HL-60 (cell line): ENCODE data around the gene RSU1.

Experiments used
- DNase-seq, 2 experiments: peaks; one replicate each; pipeline ENCODE4 v3.0.0-alpha.2; 2010 to 2020; ENCODE audit warnings: low read depth in 1 of 2, low spot score in 1 of 2
- H3K27ac ChIP-seq: fragments of 250-450 bp; sonication (Bioruptor Pico); replicated peaks from 2 replicates; pipeline ENCODE4 v1.5.1; 2020; ENCODE audit warnings: mild to moderate bottlenecking, moderate library complexity
- H3K27me3 ChIP-seq: fragments of 250-450 bp; sonication (Bioruptor Pico); 2 replicates; pipeline ENCODE4 v1.5.1; 2021; ENCODE audit warnings: mild to moderate bottlenecking, moderate library complexity; ENCODE audit not compliant: insufficient read depth, poor library complexity, severe bottlenecking
- H3K4me3 ChIP-seq: replicated peaks from 2 replicates; pipeline ENCODE4 v1.5.1; 2011; ENCODE audit warnings: mild to moderate bottlenecking, control low read depth, low read length; ENCODE audit not compliant: insufficient read depth
- CTCF ChIP-seq: IDR thresholded peaks from one replicate; pipeline ENCODE4 v1.5.1; 2011; ENCODE audit warnings: low read length, control low read depth, inconsistent platforms; ENCODE audit not compliant: insufficient read depth
- GABPA ChIP-seq: IDR thresholded peaks from 2 replicates; pipeline ENCODE4 v1.6.1; 2012; ENCODE audit warnings: low read depth
- POLR2AphosphoS5 ChIP-seq: IDR thresholded peaks from 2 replicates; pipeline ENCODE4 v1.6.1; 2012; ENCODE audit warnings: low read depth
- REST ChIP-seq: IDR thresholded peaks from 2 replicates; pipeline ENCODE4 v1.6.1; 2012; ENCODE audit warnings: low read depth; ENCODE audit not compliant: insufficient replicate concordance
- SPI1 ChIP-seq: IDR thresholded peaks from 2 replicates; pipeline ENCODE4 v1.6.1; 2012; ENCODE audit warnings: low read depth, mild to moderate bottlenecking, borderline replicate concordance

RSU1 gene

GRCh38 chr10:16609211-16609610, 208.0 kb downstream of the RSU1 start:
- no peak for DNase-seq
- no peak for TF ChIP-seq CTCF
- no peak for TF ChIP-seq SPI1
- TF ChIP-seq GABPA = no peak
- TF ChIP-seq POLR2AphosphoS5 = no peak
- no peak for TF ChIP-seq REST
- no peaks in the 10 kb centered on the region for H3K27me3 ChIP-seq
- H3K4me3 ChIP-seq = no peak overlapping the region
- H3K27ac ChIP-seq = no peak overlapping the region

GRCh38 chr10:16606923-16607322, 210.3 kb downstream of the RSU1 start:
- H3K27ac ChIP-seq = no peak overlapping the region
- H3K27me3 ChIP-seq = no peaks in the 10 kb centered on the region
- DNase-seq = no peak
- TF ChIP-seq GABPA = no peak
- no peak for TF ChIP-seq CTCF
- no peak for TF ChIP-seq POLR2AphosphoS5
- TF ChIP-seq SPI1 = no peak
- no peak for TF ChIP-seq REST
- no peak overlapping the region for H3K4me3 ChIP-seq

- no peak overlapping the region for H3K27ac ChIP-seq
- no peak for DNase-seq
- no peaks in the 10 kb centered on the region for H3K27me3 ChIP-seq
- no peak overlapping the region for H3K4me3 ChIP-seq
- TF ChIP-seq GABPA = no peak
- TF ChIP-seq REST = no peak
- no peak for TF ChIP-seq CTCF
- no peak for TF ChIP-seq SPI1
- TF ChIP-seq POLR2AphosphoS5 = no peak
Measured at GRCh38 chr10:16606421-16606820, 210.8 kb downstream of the RSU1 start.
